Left lung (tissue), 10 donors: ENCODE results near the gene WWOX. TPM values are rescaled to one million over a fixed set of nuclear protein-coding genes. Genes with fewer than 3 reads are reported as not detected.

Experiments used
- ATAC-seq: fragments of 200-7000 bp; cut with Tn5 transposase; one replicate; pipeline ENCODE4 v1.9.1; 2020; ENCODE audit warnings: moderate library complexity
- DNase-seq, 4 donors: peaks; one replicate each; pipeline ENCODE4 v3.0.0-alpha.2; 2013 to 2020
- H3K27ac ChIP-seq, 2 donors: fragments of 200-600 bp; sonication (generic) in 1 of 2; one replicate each; pipeline versions ENCODE4 v1.5.0 to v1.8.0; 2020 to 2021
- H3K27me3 ChIP-seq, 2 donors: fragments of 200-600 bp; sonication (generic) in 1 of 2; one replicate each; pipeline versions ENCODE4 v1.5.0 to v1.8.0; 2020 to 2021
- H3K36me3 ChIP-seq, 2 donors: fragments of 200-600 bp; sonication (generic) in 1 of 2; one replicate each; pipeline versions ENCODE4 v1.5.0 to v1.8.0; 2020 to 2021
- H3K4me1 ChIP-seq, 2 donors: fragments of 200-600 bp; one replicate each; pipeline ENCODE4 v1.8.0; 2021
- H3K4me3 ChIP-seq, 2 donors: fragments of 200-600 bp; sonication (generic) in 1 of 2; one replicate each; pipeline versions ENCODE4 v1.5.0 to v1.8.0; 2020 to 2021; ENCODE audit warnings: mild to moderate bottlenecking in 1 of 2
- H3K9me3 ChIP-seq, 2 donors: fragments of 200-600 bp; sonication (generic) in 1 of 2; one replicate each; pipeline versions ENCODE4 v1.5.0 to v1.8.0; 2020 to 2021
- CTCF ChIP-seq, 2 donors: fragments of 200-600 bp; sonication (generic) in 1 of 2; IDR thresholded peaks; one replicate each; pipeline versions ENCODE4 v1.5.0 to v1.8.0; 2021; ENCODE audit warnings: antibody characterized with exemption in 2 of 2
- intact Hi-C, 2 donors: fragments of 100-400 bp; cut with DNase I; formaldehyde crosslinking; loops; one replicate each; pipeline versions ENCODE4 v1.11.2 to v1.14.2; 2022
- polyA plus RNA-seq, 6 donors: library from polyadenylated mRNA; unstranded; fragments of 120-200 nt; gene quantifications; one replicate each; pipeline ENCODE4 v1.2.1, GENCODE V29; 2013; ENCODE audit not compliant: insufficient read length in 6 of 6
- total RNA-seq, 2 donors: library from RNA; stranded (reverse); fragmentation: NEBNext Ultra II Directional; extraction: Animal tissue kit (Norgen Biotek cat#: 25700); gene quantifications; one replicate each; pipeline ENCODE4 v1.2.1, GENCODE V29; 2021
- donor health status: DM: no; HTN: yes; CAD: no.
- donor health status: DM: no; HTN: no; CAD: no.

Gene WWOX
- total and polyA plus RNA-seq, 8 donors, result 17.2 to 40.3 (median 30.8) TPM

- no peak for ATAC-seq
- no peak for DNase-seq
- H3K9me3 ChIP-seq, result no peaks in the 10 kb centered on the region
- peaks cover 0 to 11% of the 10 kb centered on the region in 2 donors for H3K4me1 ChIP-seq
- no peak overlapping the region for H3K27ac ChIP-seq
- H3K27me3 ChIP-seq, result no peaks in the 10 kb centered on the region
- H3K36me3 ChIP-seq, result no peaks in the 10 kb centered on the region
- no peak overlapping the region for H3K4me3 ChIP-seq
- no peak for TF ChIP-seq CTCF (IDR thresholded peaks at IDR 0.05)
- intact Hi-C loops, result no loop called here
Observed at GRCh38 chr16:79083508-79084299, 984.2 kb downstream of the WWOX start.

GRCh38 chr16:79088971-79089370, 989.5 kb downstream of the WWOX start:
- DNase-seq (no peak), ATAC-seq (no peak)
- H3K9me3 ChIP-seq, result no peaks in the 10 kb centered on the region
- intact Hi-C loops, result no loop called here
- no peaks in the 10 kb centered on the region for H3K27me3 ChIP-seq
- TF ChIP-seq CTCF (IDR thresholded peaks at IDR 0.05), result no peak
- H3K4me3 ChIP-seq, result no peak overlapping the region
- H3K27ac ChIP-seq, result no peak overlapping the region
- H3K36me3 ChIP-seq, result no peaks in the 10 kb centered on the region
- H3K4me1 ChIP-seq, result peaks cover 0 to 41% of the 10 kb centered on the region in 2 donors

- H3K4me3 ChIP-seq, result peak overlapping the region in 1 of 2 donors; percentile 9
Observed at GRCh38 chr16:79089735-79090284, 990.4 kb downstream of the WWOX start.

GRCh38 chr16:79090966-79091365, 991.5 kb downstream of the WWOX start:
- TF ChIP-seq CTCF (IDR thresholded peaks at IDR 0.05), result no peak
- Histone ChIP-seq H3K27ac (no peak overlapping the region), H3K36me3 (no peaks in the 10 kb centered on the region), H3K27me3 (no peaks in the 10 kb centered on the region), H3K4me1 (peaks cover 0 to 47% of the 10 kb centered on the region in 2 donors), H3K9me3 (no peaks in the 10 kb centered on the region), H3K4me3 (no peak overlapping the region)
- DNase-seq, result no peak
- ATAC-seq, result no peak
- intact Hi-C loops, result no loop called here

More at GRCh38 chr16:79089735-79090284, 990.4 kb downstream of the WWOX start:
- TF ChIP-seq CTCF (IDR thresholded peaks at IDR 0.05), result no peak
- ATAC-seq (peak; percentile 66), DNase-seq (peak in 2 of 4 donors; percentile 47 to 49)
- Histone ChIP-seq H3K27me3 (no peaks in the 10 kb centered on the region), H3K9me3 (no peaks in the 10 kb centered on the region), H3K27ac (no peak overlapping the region), H3K36me3 (no peaks in the 10 kb centered on the region), H3K4me1 (peaks cover 0 to 40% of the 10 kb centered on the region in 2 donors)
- intact Hi-C loops, result no loop called here

GRCh38 chr16:79092846-79093245, 993.4 kb downstream of the WWOX start:
- no peaks in the 10 kb centered on the region for H3K36me3 ChIP-seq
- no peak for TF ChIP-seq CTCF (IDR thresholded peaks at IDR 0.05)
- intact Hi-C loops, result no loop called here

More at GRCh38 chr16:79092846-79093245, 993.4 kb downstream of the WWOX start:
- peaks cover 0 to 60% of the 10 kb centered on the region in 2 donors for H3K4me1 ChIP-seq
- no peak for ATAC-seq
- no peaks in the 10 kb centered on the region for H3K27me3 ChIP-seq
- no peak for DNase-seq
- no peaks in the 10 kb centered on the region for H3K9me3 ChIP-seq
- peak overlapping the region in 1 of 2 donors; percentile 69 for H3K27ac ChIP-seq
- H3K4me3 ChIP-seq, result no peak overlapping the region
